ENCODE results near the gene REPS2. TPM values are rescaled to one million over a fixed set of nuclear protein-coding genes. Genes with fewer than 3 reads are reported as not detected.

The REPS2 gene
- total and polyA plus RNA-seq, 4 experiments from 2014 or later, result 0.09 to 1.4 (median 0.61) TPM

- no peaks in the 10 kb centered on the region for H3K9me3 Mint-ChIP-seq
- Histone ChIP-seq H3K9me3 (ENCODE audit: control insufficient read depth in 1 of 2, low read length in 2 of 2) (no peaks in the 10 kb centered on the region), H3K4me3 (ENCODE audit: low read length in 2 of 2) (no peak overlapping the region), H3K27me3 (ENCODE audit: insufficient read depth, low read length) (no peaks in the 10 kb centered on the region), H3K36me3 (ENCODE audit: insufficient read depth, low read length) (no peaks in the 10 kb centered on the region), H3K4me1 (ENCODE audit: insufficient read depth, low read length) (no peaks in the 10 kb centered on the region), H3K27ac (ENCODE audit: low read depth, low read length) (no peak overlapping the region)
- no peak for DNase-seq
- CTCF ChIA-PET (ENCODE audit: partially characterized antibody), result no interaction called here
- no peaks in the 10 kb centered on the region for H3K36me3 Mint-ChIP-seq
- H3K27ac Mint-ChIP-seq, result no peak overlapping the region
- POLR2A ChIA-PET (ENCODE audit: partially characterized antibody), result no interaction called here
- H3K27me3 Mint-ChIP-seq, result no peaks in the 10 kb centered on the region
- intact Hi-C loops (cut with micrococcal nuclease), result no loop called here
- no peaks in the 10 kb centered on the region for H3K4me1 Mint-ChIP-seq
- no peak overlapping the region for H3K4me3 Mint-ChIP-seq
Observed at GRCh38 chrX:17065100-17065499, 118.6 kb downstream of the REPS2 start.

GRCh38 chrX:17067534-17067933 is 121.1 kb downstream of the REPS2 start:
- CTCF ChIA-PET (ENCODE audit: partially characterized antibody), result no interaction called here
- no peaks in the 10 kb centered on the region for H3K36me3 ChIP-seq (ENCODE audit: insufficient read depth, low read length)
- Mint-ChIP-seq H3K36me3 (no peaks in the 10 kb centered on the region), H3K9me3 (peaks cover 0 to 2% (median 0%) of the 10 kb centered on the region in 8 donors), H3K27ac (no peak overlapping the region), H3K4me3 (no peak overlapping the region), H3K27me3 (no peaks in the 10 kb centered on the region), H3K4me1 (no peaks in the 10 kb centered on the region)
- H3K9me3 ChIP-seq (ENCODE audit: control insufficient read depth in 1 of 2, low read length in 2 of 2), result no peaks in the 10 kb centered on the region
- intact Hi-C loops (cut with micrococcal nuclease), result no loop called here
- H3K27me3 ChIP-seq (ENCODE audit: insufficient read depth, low read length), result no peaks in the 10 kb centered on the region
- no peak overlapping the region for H3K27ac ChIP-seq (ENCODE audit: low read depth, low read length)
- H3K4me3 ChIP-seq (ENCODE audit: low read length in 2 of 2), result no peak overlapping the region
- POLR2A ChIA-PET (ENCODE audit: partially characterized antibody), result no interaction called here
- H3K4me1 ChIP-seq (ENCODE audit: insufficient read depth, low read length), result no peaks in the 10 kb centered on the region
- DNase-seq, result no peak

- intact Hi-C loops (cut with micrococcal nuclease), result no loop called here
- Histone ChIP-seq H3K9me3 (ENCODE audit: control insufficient read depth in 1 of 2, low read length in 2 of 2) (no peaks in the 10 kb centered on the region), H3K4me1 (ENCODE audit: insufficient read depth, low read length) (no peaks in the 10 kb centered on the region), H3K27ac (ENCODE audit: low read depth, low read length) (no peak overlapping the region), H3K27me3 (ENCODE audit: insufficient read depth, low read length) (no peaks in the 10 kb centered on the region), H3K36me3 (ENCODE audit: insufficient read depth, low read length) (no peaks in the 10 kb centered on the region), H3K4me3 (ENCODE audit: low read length in 2 of 2) (no peak overlapping the region)
- Mint-ChIP-seq H3K27me3 (peaks cover 0 to 2% of the 10 kb centered on the region in 2 donors), H3K27ac (no peak overlapping the region), H3K9me3 (peaks cover 0 to 2% (median 0%) of the 10 kb centered on the region in 8 donors), H3K36me3 (no peaks in the 10 kb centered on the region), H3K4me3 (no peak overlapping the region), H3K4me1 (no peaks in the 10 kb centered on the region)
- DNase-seq, result no peak
- CTCF ChIA-PET (ENCODE audit: partially characterized antibody), result no interaction called here
- POLR2A ChIA-PET (ENCODE audit: partially characterized antibody), result no interaction called here
Observed at GRCh38 chrX:17072301-17072700, 125.8 kb downstream of the REPS2 start.

- Histone ChIP-seq H3K4me1 (ENCODE audit: insufficient read depth, low read length) (no peaks in the 10 kb centered on the region), H3K9me3 (ENCODE audit: control insufficient read depth in 1 of 2, low read length in 2 of 2) (no peaks in the 10 kb centered on the region), H3K4me3 (ENCODE audit: low read length in 2 of 2) (no peak overlapping the region), H3K27ac (ENCODE audit: low read depth, low read length) (no peak overlapping the region), H3K27me3 (ENCODE audit: insufficient read depth, low read length) (no peaks in the 10 kb centered on the region), H3K36me3 (ENCODE audit: insufficient read depth, low read length) (no peaks in the 10 kb centered on the region)
- ChIA-PET CTCF (ENCODE audit: partially characterized antibody) (no interaction called here), POLR2A (ENCODE audit: partially characterized antibody) (no interaction called here)
- no peak overlapping the region for H3K27ac Mint-ChIP-seq
- DNase-seq, result no peak
- no peak overlapping the region for H3K4me3 Mint-ChIP-seq
- H3K27me3 Mint-ChIP-seq, result peaks cover 0 to 2% of the 10 kb centered on the region in 2 donors
- peaks cover 0 to 2% (median 0%) of the 10 kb centered on the region in 8 donors for H3K9me3 Mint-ChIP-seq
- H3K36me3 Mint-ChIP-seq, result no peaks in the 10 kb centered on the region
- intact Hi-C loops (cut with micrococcal nuclease), result no loop called here
- no peaks in the 10 kb centered on the region for H3K4me1 Mint-ChIP-seq
Observed at GRCh38 chrX:17072721-17073230, 126.3 kb downstream of the REPS2 start.

GRCh38 chrX:17075004-17075403 is 128.5 kb downstream of the REPS2 start:
- H3K9me3 ChIP-seq (ENCODE audit: control insufficient read depth in 1 of 2, low read length in 2 of 2), result no peaks in the 10 kb centered on the region
- H3K27me3 Mint-ChIP-seq, result peaks cover 0 to 2% of the 10 kb centered on the region in 2 donors
- no peak for DNase-seq
- H3K4me3 ChIP-seq (ENCODE audit: low read length in 2 of 2), result no peak overlapping the region
- H3K27me3 ChIP-seq (ENCODE audit: insufficient read depth, low read length), result no peaks in the 10 kb centered on the region
- no peaks in the 10 kb centered on the region for H3K4me1 ChIP-seq (ENCODE audit: insufficient read depth, low read length)
- no peak overlapping the region for H3K4me3 Mint-ChIP-seq
- no peaks in the 10 kb centered on the region for H3K4me1 Mint-ChIP-seq
- POLR2A ChIA-PET (ENCODE audit: partially characterized antibody), result no interaction called here
- no peak overlapping the region for H3K27ac ChIP-seq (ENCODE audit: low read depth, low read length)
- H3K36me3 ChIP-seq (ENCODE audit: insufficient read depth, low read length), result no peaks in the 10 kb centered on the region
- no peak overlapping the region for H3K27ac Mint-ChIP-seq
- CTCF ChIA-PET (ENCODE audit: partially characterized antibody), result no interaction called here
- H3K9me3 Mint-ChIP-seq, result peaks cover 0 to 2% (median 0%) of the 10 kb centered on the region in 8 donors
- H3K36me3 Mint-ChIP-seq, result no peaks in the 10 kb centered on the region
- intact Hi-C loops (cut with micrococcal nuclease), result no loop called here

GRCh38 chrX:17077361-17077760 is 130.9 kb downstream of the REPS2 start:
- Histone ChIP-seq H3K4me3 (ENCODE audit: low read length in 2 of 2) (no peak overlapping the region), H3K36me3 (ENCODE audit: insufficient read depth, low read length) (no peaks in the 10 kb centered on the region), H3K27me3 (ENCODE audit: insufficient read depth, low read length) (no peaks in the 10 kb centered on the region), H3K9me3 (ENCODE audit: control insufficient read depth in 1 of 2, low read length in 2 of 2) (no peaks in the 10 kb centered on the region), H3K27ac (ENCODE audit: low read depth, low read length) (no peak overlapping the region), H3K4me1 (ENCODE audit: insufficient read depth, low read length) (no peaks in the 10 kb centered on the region)
- H3K4me3 Mint-ChIP-seq, result no peak overlapping the region
- ChIA-PET CTCF (ENCODE audit: partially characterized antibody) (no interaction called here), POLR2A (ENCODE audit: partially characterized antibody) (no interaction called here)
- H3K27ac Mint-ChIP-seq, result no peak overlapping the region
- H3K4me1 Mint-ChIP-seq, result no peaks in the 10 kb centered on the region
- peaks cover 1 to 2% of the 10 kb centered on the region in 2 donors for H3K27me3 Mint-ChIP-seq
- intact Hi-C loops (cut with micrococcal nuclease), result no loop called here
- no peak for DNase-seq
- no peaks in the 10 kb centered on the region for H3K9me3 Mint-ChIP-seq
- no peaks in the 10 kb centered on the region for H3K36me3 Mint-ChIP-seq

GRCh38 chrX:17078031-17078720 is 131.7 kb downstream of the REPS2 start:
- intact Hi-C loops (cut with micrococcal nuclease), result no loop called here
- POLR2A ChIA-PET (ENCODE audit: partially characterized antibody), result no interaction called here
- CTCF ChIA-PET (ENCODE audit: partially characterized antibody), result no interaction called here

More at GRCh38 chrX:17078031-17078720, 131.7 kb downstream of the REPS2 start:
- Mint-ChIP-seq H3K9me3 (no peaks in the 10 kb centered on the region), H3K4me1 (no peaks in the 10 kb centered on the region), H3K36me3 (no peaks in the 10 kb centered on the region), H3K27ac (no peak overlapping the region), H3K27me3 (peaks cover 1 to 2% of the 10 kb centered on the region in 2 donors), H3K4me3 (no peak overlapping the region)
- Histone ChIP-seq H3K27me3 (ENCODE audit: insufficient read depth, low read length) (no peaks in the 10 kb centered on the region), H3K27ac (ENCODE audit: low read depth, low read length) (no peak overlapping the region), H3K4me1 (ENCODE audit: insufficient read depth, low read length) (no peaks in the 10 kb centered on the region), H3K9me3 (ENCODE audit: control insufficient read depth in 1 of 2, low read length in 2 of 2) (no peaks in the 10 kb centered on the region), H3K36me3 (ENCODE audit: insufficient read depth, low read length) (no peaks in the 10 kb centered on the region), H3K4me3 (ENCODE audit: low read length in 2 of 2) (no peak overlapping the region)
- DNase-seq, result no peak
